ENCODE data around the gene KIRREL1. TPM values are rescaled to one million over a fixed set of nuclear protein-coding genes. Genes with fewer than 3 reads are reported as not detected.
A peak's percentile ranks its signal among the peaks of the same experiment; 100 is the strongest.

Gene KIRREL1
- polyA plus RNA-seq, 1 donor (not counting 4 experiments of a cell fraction or from before 2014, with no cell fraction given) = 19.7 TPM

GRCh38 chr1:158045639-158046038 is 52.2 kb downstream of the KIRREL1 start:
- Histone ChIP-seq H4K20me1 (ENCODE audit: control insufficient read depth, extremely low read depth, insufficient read depth, low read length) (peaks cover 5% of the 10 kb centered on the region), H3K9me3 (ENCODE audit: control insufficient read depth, low read depth, low read length) (no peaks in the 10 kb centered on the region), H3K4me3 (ENCODE audit: control insufficient read depth in 2 of 3, extremely low read depth in 1 of 3, insufficient read depth in 2 of 3, low read depth in 1 of 3, low read length in 3 of 3) (no peak overlapping the region), H3K27me3 (ENCODE audit: control insufficient read depth, extremely low read depth, insufficient read depth, low read length) (no peaks in the 10 kb centered on the region), H3K79me2 (ENCODE audit: control insufficient read depth, insufficient read depth, low read length) (peaks cover 95% of the 10 kb centered on the region), H2AFZ (ENCODE audit: control insufficient read depth, low read length) (no peak overlapping the region), H3K9ac (ENCODE audit: control insufficient read depth, extremely low read depth, insufficient read depth, low read length) (no peak overlapping the region), H3K36me3 (ENCODE audit: control insufficient read depth in 2 of 2, extremely low read depth in 1 of 2, insufficient read depth in 2 of 2, low read length in 2 of 2) (peaks cover 10 to 24% of the 10 kb centered on the region in 2 experiments), H3K27ac (ENCODE audit: control insufficient read depth, insufficient read depth, low read length) (no peak overlapping the region), H3K9me1 (ENCODE audit: control insufficient read depth, extremely low read depth, insufficient read depth, low read length) (peaks cover 2% of the 10 kb centered on the region), H3K4me1 (ENCODE audit: control insufficient read depth, extremely low read depth, insufficient read depth, low read length) (no peaks in the 10 kb centered on the region), H3K4me2 (ENCODE audit: control insufficient read depth, extremely low read depth, insufficient read depth, low read depth, low read length) (no peak overlapping the region)
- FAIRE-seq (peak; percentile 29), DNase-seq (ENCODE audit: low read depth, low spot score) (no peak)
- TF ChIP-seq, protein P1, sequence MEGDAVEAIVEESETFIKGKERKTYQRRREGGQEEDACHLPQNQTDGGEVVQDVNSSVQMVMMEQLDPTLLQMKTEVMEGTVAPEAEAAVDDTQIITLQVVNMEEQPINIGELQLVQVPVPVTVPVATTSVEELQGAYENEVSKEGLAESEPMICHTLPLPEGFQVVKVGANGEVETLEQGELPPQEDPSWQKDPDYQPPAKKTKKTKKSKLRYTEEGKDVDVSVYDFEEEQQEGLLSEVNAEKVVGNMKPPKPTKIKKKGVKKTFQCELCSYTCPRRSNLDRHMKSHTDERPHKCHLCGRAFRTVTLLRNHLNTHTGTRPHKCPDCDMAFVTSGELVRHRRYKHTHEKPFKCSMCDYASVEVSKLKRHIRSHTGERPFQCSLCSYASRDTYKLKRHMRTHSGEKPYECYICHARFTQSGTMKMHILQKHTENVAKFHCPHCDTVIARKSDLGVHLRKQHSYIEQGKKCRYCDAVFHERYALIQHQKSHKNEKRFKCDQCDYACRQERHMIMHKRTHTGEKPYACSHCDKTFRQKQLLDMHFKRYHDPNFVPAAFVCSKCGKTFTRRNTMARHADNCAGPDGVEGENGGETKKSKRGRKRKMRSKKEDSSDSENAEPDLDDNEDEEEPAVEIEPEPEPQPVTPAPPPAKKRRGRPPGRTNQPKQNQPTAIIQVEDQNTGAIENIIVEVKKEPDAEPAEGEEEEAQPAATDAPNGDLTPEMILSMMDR (optimal IDR thresholded peaks at IDR 0.05 in 1 of 3, IDR thresholded peaks at IDR 0.05 in 1 of 3, conservative IDR thresholded peaks at IDR 0.05 in 1 of 3; ENCODE audit: extremely low read depth in 1 of 3, insufficient read depth in 2 of 3, low read length in 3 of 3) = no peak
- no peak for TF ChIP-seq EZH2 (IDR thresholded peaks at IDR 0.05; ENCODE audit: low read length)
- dilution Hi-C loops (cut with MboI; ENCODE audit: extremely low pct_ligation_motif_present, low sequenced_read_pairs) = no loop called here

GRCh38 chr1:158046715-158047510 is 53.5 kb downstream of the KIRREL1 start:
- DNase-seq (ENCODE audit: low read depth, low spot score) (no peak), FAIRE-seq (peak; percentile 46)
- peaks cover 13 to 28% of the 10 kb centered on the region in 2 experiments for H3K36me3 ChIP-seq (ENCODE audit: control insufficient read depth in 2 of 2, extremely low read depth in 1 of 2, insufficient read depth in 2 of 2, low read length in 2 of 2)
- H3K27me3 ChIP-seq (ENCODE audit: control insufficient read depth, extremely low read depth, insufficient read depth, low read length) = no peaks in the 10 kb centered on the region
- H3K4me1 ChIP-seq (ENCODE audit: control insufficient read depth, extremely low read depth, insufficient read depth, low read length) = no peaks in the 10 kb centered on the region
- no peak overlapping the region for H3K9ac ChIP-seq (ENCODE audit: control insufficient read depth, extremely low read depth, insufficient read depth, low read length)
- H3K9me1 ChIP-seq (ENCODE audit: control insufficient read depth, extremely low read depth, insufficient read depth, low read length) = peaks cover 2% of the 10 kb centered on the region
- no peak overlapping the region for H3K4me3 ChIP-seq (ENCODE audit: control insufficient read depth in 2 of 3, extremely low read depth in 1 of 3, insufficient read depth in 2 of 3, low read depth in 1 of 3, low read length in 3 of 3)
- H2AFZ ChIP-seq (ENCODE audit: control insufficient read depth, low read length) = no peak overlapping the region
- H3K27ac ChIP-seq (ENCODE audit: control insufficient read depth, insufficient read depth, low read length) = no peak overlapping the region
- H3K9me3 ChIP-seq (ENCODE audit: control insufficient read depth, low read depth, low read length) = no peaks in the 10 kb centered on the region
- TF ChIP-seq EZH2 (IDR thresholded peaks at IDR 0.05; ENCODE audit: low read length) = no peak
- TF ChIP-seq, protein P1 (optimal IDR thresholded peaks at IDR 0.05 in 1 of 3, IDR thresholded peaks at IDR 0.05 in 1 of 3, conservative IDR thresholded peaks at IDR 0.05 in 1 of 3; ENCODE audit: extremely low read depth in 1 of 3, insufficient read depth in 2 of 3, low read length in 3 of 3) = no peak
- peaks cover 95% of the 10 kb centered on the region for H3K79me2 ChIP-seq (ENCODE audit: control insufficient read depth, insufficient read depth, low read length)
- H4K20me1 ChIP-seq (ENCODE audit: control insufficient read depth, extremely low read depth, insufficient read depth, low read length) = peaks cover 5% of the 10 kb centered on the region
- no peak overlapping the region for H3K4me2 ChIP-seq (ENCODE audit: control insufficient read depth, extremely low read depth, insufficient read depth, low read depth, low read length)
- dilution Hi-C loops (cut with MboI; ENCODE audit: extremely low pct_ligation_motif_present, low sequenced_read_pairs) = no loop called here

All from keratinocyte (primary cell).